Renal pelvis (tissue), 4 donors: ENCODE results near the gene TULP4. TPM values are rescaled to one million over a fixed set of nuclear protein-coding genes. Genes with fewer than 3 reads are reported as not detected.
"Not testable (repeated sequence)": the region's sequence is repeated elsewhere in the genome, so short reads cannot be mapped to it uniquely, and the experiment has no call there.

ENCODE experiments used
- DNase-seq: peaks from one replicate; pipeline ENCODE4 v3.0.0-alpha.2; 2013
- polyA plus RNA-seq, 3 donors: library from polyadenylated mRNA; unstranded; fragments of 120-200 nt; gene quantifications; one replicate each; pipeline ENCODE4 v1.2.1, GENCODE V29; 2013; ENCODE audit not compliant: insufficient read length in 3 of 3

TULP4 gene
- polyA plus RNA-seq, 3 donors: 17.6 to 24.8 (median 23.2) TPM

- no peak for DNase-seq
Measured at GRCh38 chr6:158323561-158323958, 11.3 kb downstream of the TULP4 start.

DNA sequence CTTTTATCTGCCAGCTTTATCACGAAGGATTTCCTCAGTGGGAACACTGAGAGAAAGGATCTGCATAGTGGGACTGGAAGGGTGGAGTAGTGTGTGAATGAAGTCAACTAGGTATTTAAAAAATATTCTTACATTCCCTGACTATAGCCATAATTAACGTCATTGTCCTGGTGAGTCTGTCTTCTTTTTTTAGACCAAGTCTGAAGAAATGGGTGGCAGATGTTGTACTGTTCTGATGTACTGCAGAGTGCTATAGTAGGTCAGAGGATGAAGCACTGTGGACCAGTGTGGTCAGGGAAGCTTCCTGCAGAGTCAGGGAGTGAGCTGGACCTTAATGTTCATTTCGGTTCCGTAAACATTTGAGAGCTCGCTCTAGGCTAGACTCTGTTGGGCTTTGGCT is 11.9 kb downstream of the TULP4 start:
- no peak for DNase-seq

DNA sequence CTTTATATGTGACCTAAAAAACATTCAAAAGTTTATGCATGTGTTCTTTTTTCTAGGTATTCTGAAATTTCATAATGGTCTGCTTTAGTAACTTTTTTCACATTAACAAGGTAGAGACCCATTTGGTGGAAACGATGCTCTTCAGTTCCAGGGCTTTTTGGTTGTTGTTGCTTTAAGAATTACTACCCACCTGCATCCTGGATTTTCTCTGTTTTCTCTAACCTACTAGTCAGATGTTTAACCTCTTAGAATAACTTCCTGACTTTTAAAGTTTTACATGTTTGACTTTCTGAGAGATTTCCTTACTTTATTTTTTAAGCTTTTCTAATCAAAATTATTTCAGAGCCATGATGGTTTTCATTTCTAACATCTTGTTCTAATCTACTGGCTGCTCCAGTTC is 14.9 kb downstream of the TULP4 start:
- DNase-seq: no peak

GRCh38 chr6:158328952-158329351 is 16.7 kb downstream of the TULP4 start:
- DNase-seq: no peak

DNA sequence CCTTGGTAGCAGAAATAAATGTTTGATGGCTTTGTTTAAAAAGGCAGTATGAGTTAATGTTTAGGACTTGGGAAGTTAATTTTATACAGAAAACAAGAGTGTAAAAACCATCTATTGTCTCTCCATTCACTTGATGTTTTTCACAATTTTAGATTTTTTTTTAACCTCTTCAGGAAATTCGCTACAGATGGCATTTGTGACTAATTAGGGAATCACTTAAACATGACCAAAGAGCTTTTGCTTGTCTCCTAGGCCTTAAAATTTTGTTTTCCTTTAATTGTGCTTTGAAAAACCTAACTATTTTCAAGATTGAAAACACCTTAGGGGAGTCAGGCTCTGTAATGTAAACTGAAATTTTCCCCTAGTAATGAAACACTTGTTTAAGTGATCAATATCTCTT is 17.3 kb downstream of the TULP4 start:
- no peak for DNase-seq

GRCh38 chr6:158330016-158330415 is 17.8 kb downstream of the TULP4 start:
- no peak for DNase-seq

- no peak for DNase-seq
Measured at GRCh38 chr6:158332237-158332636, 20.0 kb downstream of the TULP4 start.

GRCh38 chr6:158333094-158333493 is 20.8 kb downstream of the TULP4 start:
- no peak for DNase-seq

DNA sequence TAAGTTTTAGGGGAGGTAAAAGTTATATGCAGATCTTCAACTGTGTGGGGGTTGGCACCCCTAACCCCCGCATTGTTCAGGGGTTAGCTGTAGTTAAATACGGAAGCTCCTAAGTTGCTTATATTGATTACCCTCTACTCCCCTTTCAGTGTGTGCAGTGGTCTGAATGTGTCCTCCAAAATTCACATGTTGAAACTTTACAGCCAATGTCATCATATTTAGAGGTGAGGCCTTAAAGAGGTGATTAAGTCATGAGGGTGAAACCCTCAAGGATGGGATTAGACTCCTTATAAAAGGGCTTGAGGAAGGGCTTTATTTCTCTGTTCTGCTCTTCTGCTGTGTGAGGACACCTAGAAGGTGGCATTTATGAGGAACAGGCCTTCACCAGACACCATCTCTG is 22.3 kb downstream of the TULP4 start:
- no peak for DNase-seq

GRCh38 chr6:158337332-158337731 is 25.1 kb downstream of the TULP4 start:
- DNase-seq: no peak

DNA sequence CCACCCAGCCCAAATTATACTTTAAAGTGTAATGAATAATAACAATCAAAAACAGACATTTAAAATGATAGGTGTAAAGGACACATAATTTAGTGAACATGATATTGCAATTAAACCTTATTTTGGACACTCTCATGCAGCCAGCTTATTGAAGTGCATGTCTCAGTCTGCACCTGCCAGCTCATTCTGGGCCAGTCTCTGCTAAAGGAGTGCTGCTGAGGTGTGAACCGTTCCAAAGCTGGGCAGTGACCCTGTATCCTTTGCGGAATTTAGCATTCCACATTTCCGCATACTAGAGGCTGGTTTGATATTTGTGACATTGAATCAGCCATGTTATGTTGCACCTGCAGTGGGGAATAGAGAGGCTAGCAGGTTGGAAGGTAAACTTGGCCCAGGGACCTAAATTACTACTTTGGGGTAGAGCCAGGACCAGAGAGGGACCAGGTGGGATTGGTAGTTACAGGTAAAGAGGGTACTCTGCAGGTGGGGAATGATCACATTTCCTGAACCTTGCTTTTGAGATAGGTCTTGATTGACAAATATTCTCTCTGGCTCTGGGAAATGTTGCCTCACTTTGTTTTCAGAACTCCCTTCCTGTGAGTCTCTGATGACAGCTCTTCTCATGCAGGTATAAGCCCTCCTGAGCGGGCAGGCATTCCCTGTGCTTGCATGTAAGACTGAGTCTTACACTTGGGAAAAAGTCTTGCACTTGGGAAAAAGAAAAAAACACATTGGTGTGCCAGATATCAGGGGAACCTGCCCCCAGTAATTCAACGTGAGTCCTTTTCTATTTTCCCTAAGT is 26.2 kb downstream of the TULP4 start:
- DNase-seq: no peak

- not testable (repeated sequence) for DNase-seq
Measured at GRCh38 chr6:158339197-158339596, 26.9 kb downstream of the TULP4 start.

DNA sequence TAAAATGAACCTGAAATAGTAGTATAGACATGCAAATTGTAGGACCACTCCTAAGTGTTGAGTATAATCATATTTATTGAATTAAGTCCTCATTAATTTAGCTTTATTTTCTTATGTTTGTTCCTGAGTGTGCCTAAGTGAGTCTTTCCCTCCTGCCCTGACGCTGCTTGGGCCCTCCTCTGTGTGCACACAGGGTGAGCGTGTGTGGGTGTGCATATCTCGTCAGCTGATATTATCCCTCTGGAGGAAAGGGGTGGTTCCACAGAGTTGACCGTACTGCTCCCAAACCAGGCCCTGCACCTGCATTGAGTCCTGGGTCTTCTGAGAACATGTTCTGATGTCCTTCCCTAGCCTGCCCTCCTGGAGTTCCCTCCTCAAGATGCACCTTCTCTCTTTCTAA is 28.0 kb downstream of the TULP4 start:
- DNase-seq: no peak

DNA sequence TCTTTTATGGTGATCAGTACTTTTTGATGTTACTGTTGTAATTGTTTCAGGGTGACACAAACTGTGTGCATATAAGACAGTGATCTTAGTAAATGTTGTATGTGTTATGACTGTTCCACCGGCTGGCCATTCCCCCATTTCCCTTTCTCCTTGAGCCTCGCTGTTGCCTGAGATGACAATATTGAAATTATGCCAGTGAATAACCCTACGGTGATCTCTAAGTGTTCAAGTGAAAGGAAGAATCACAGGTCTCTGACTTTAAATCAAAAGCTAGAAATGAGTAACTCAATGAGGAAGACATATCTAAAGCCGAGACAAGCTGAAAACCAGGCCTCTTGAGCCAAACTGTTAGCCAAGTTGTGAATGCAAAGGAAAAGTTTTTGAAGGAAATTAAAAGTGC is 32.3 kb downstream of the TULP4 start:
- no peak for DNase-seq

GRCh38 chr6:158345444-158345843 is 33.2 kb downstream of the TULP4 start:
- DNase-seq: not testable (repeated sequence)

- no peak for DNase-seq
Measured at GRCh38 chr6:158347335-158347734, 35.1 kb downstream of the TULP4 start.

- not testable (repeated sequence) for DNase-seq
Measured at GRCh38 chr6:158348737-158349504, 36.7 kb downstream of the TULP4 start.

- DNase-seq: not testable (repeated sequence)
Measured at GRCh38 chr6:158349505-158350275, 37.4 kb downstream of the TULP4 start.

DNA sequence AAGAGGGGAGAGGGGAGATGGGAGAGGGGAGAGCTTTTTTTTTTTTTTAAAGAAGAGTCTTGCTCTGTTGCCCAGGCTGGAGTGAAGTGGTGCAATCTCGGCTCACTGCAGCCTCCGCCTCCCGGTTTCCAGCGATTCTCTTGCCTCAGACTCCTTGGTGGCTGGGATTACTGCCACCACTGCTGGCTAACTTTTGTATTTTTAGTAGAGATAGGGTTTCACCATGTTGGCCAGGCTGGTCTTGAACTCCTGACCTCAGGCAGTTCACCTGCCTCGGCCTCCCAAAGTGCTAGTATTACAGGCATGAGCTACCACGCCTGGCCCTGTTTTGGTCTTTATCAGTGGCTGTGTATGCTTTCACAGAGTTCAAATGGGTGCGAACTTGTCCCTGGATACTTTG is 38.5 kb downstream of the TULP4 start:
- DNase-seq: not testable (repeated sequence)

DNA sequence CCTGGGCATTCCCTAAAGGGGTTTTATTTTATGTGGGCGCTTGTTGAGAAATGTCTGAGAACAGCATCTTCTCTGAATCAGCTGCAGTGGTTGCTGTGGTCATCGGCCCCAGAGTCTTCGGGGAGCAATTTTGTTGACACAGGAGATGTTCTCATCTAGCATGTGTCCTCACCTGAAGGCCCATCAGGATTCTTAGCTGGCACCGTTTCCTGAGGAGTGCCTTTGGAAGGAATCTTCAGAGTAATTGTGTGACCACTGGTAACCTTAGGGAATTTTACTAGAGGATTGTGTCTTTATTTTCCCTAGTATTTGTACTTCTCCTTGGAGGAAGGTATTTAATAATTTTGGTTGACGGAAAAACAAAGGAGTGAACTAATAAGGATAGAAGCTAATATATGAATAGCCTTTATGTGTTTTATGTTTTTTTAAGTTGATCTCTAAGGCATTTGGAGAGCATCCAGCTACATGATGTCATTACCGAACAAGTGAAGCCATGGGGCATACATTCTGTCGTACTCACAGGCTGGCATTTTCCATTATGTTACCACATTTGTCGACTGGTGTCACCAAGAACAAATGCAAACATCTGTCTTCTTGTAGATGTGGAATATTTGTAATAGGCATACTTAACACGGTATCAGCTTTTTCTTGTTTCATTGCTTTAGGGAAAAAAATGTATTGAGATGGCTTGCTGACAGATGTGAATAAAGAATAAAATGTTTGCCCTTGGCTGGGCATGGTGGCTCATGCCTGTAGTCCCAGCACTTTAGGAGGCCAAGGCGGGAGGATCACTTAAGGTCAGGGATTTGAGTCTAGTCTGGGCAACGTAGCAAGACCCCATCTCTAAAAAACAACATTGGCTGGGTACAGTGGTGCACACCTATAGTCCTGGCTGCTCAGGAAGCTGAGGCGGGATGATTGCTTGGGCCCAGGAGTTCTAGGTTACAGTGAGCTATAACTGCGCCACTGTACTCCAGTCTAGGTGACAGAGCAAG is 41.9 kb downstream of the TULP4 start:
- DNase-seq: no peak
